NT2/D1 (cell line): ENCODE results near the gene SLC19A1.

Experiments used
- SUZ12 ChIP-seq: IDR thresholded peaks from 2 replicates; pipeline ENCODE4 v1.6.1; 2011; ENCODE audit not compliant: insufficient read length, insufficient read depth; ENCODE audit errors: extremely low read depth
- YY1 ChIP-seq: IDR thresholded peaks from 2 replicates; pipeline ENCODE4 v1.6.1; 2011; ENCODE audit not compliant: insufficient read length, insufficient read depth
- ZNF274 ChIP-seq: IDR thresholded peaks from 2 replicates; pipeline ENCODE4 v1.6.1; 2011; ENCODE audit warnings: mild to moderate bottlenecking, low read depth, low read length

- TF ChIP-seq ZNF274 (no peak), YY1 (no peak), SUZ12 (no peak)
Observed at GRCh38 chr21:45487161-45487806, 55.0 kb downstream of the SLC19A1 start.
